Neutrophil (primary cell): Measurements from ENCODE around the gene PPP6R1.

Experiments used
- H3K27ac ChIP-seq: fragments of 200-600 bp; sonication (generic); 2 replicates; pipeline ENCODE4 v1.5.1; 2016; ENCODE audit warnings: mild to moderate bottlenecking, moderate library complexity
- H3K27me3 ChIP-seq: fragments of 200-600 bp; sonication (generic); 2 replicates; pipeline ENCODE4 v1.6.0; 2016; ENCODE audit warnings: mild to moderate bottlenecking
- H3K36me3 ChIP-seq: fragments of 200-600 bp; sonication (generic); 2 replicates; pipeline ENCODE4 v1.5.1; 2017
- H3K4me1 ChIP-seq, 2 experiments: fragments of 200-600 bp in 1 of 2; sonication (generic) in 1 of 2; 1 replicate in 1 of 2; 2 replicates in 1 of 2; pipeline versions ENCODE4 v1.5.1 to v1.6.1; 2013 to 2016; ENCODE audit warnings: low read depth in 1 of 2, low read length in 1 of 2, mild to moderate bottlenecking in 1 of 2, moderate library complexity in 1 of 2; ENCODE audit not compliant: control insufficient read depth in 1 of 2, insufficient read depth in 1 of 2
- H3K4me3 ChIP-seq, 2 experiments: fragments of 200-600 bp in 1 of 2; sonication (generic) in 1 of 2; 1 replicate in 1 of 2; 2 replicates in 1 of 2; pipeline ENCODE4 v1.5.1; 2013 to 2016; ENCODE audit warnings: low read depth in 1 of 2, low read length in 1 of 2, mild to moderate bottlenecking in 1 of 2, moderate library complexity in 1 of 2
- H3K9me3 ChIP-seq: fragments of 200-600 bp; sonication (generic); 2 replicates; pipeline ENCODE4 v1.5.1; 2016
- TF ChIP-seq, protein P1 (sequence below): fragments of 200-600 bp; sonication (generic); IDR thresholded peaks from 2 replicates; pipeline ENCODE4 v1.5.1; 2016; ENCODE audit warnings: antibody characterized with exemption

PPP6R1 gene

DNA sequence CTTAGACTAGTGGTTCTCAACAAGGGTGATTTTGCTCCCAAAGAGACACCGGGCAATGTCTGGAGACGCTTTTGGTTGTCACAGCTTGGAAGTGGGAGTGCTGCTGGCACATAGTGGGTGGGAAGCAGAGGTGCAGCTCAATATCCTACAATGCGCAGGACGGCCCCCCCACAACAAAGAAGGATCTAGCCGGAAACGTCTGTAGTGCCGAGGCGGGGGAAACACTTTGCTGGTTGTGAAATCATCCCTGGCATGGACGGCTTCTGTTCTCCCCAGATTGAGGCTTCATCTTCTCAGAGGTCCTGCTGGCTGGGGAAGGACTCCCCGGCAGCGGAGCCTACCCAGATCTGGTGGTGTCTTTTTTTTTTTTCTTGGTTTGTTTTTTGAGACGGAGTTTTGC is 65.3 kb downstream of the PPP6R1 start:
- H3K4me3 ChIP-seq, result no peak overlapping the region
- peaks cover 37% of the 10 kb centered on the region for H3K27me3 ChIP-seq
- no peaks in the 10 kb centered on the region for H3K9me3 ChIP-seq
- H3K36me3 ChIP-seq, result no peaks in the 10 kb centered on the region
- no peaks in the 10 kb centered on the region for H3K4me1 ChIP-seq
- TF ChIP-seq, protein P1, sequence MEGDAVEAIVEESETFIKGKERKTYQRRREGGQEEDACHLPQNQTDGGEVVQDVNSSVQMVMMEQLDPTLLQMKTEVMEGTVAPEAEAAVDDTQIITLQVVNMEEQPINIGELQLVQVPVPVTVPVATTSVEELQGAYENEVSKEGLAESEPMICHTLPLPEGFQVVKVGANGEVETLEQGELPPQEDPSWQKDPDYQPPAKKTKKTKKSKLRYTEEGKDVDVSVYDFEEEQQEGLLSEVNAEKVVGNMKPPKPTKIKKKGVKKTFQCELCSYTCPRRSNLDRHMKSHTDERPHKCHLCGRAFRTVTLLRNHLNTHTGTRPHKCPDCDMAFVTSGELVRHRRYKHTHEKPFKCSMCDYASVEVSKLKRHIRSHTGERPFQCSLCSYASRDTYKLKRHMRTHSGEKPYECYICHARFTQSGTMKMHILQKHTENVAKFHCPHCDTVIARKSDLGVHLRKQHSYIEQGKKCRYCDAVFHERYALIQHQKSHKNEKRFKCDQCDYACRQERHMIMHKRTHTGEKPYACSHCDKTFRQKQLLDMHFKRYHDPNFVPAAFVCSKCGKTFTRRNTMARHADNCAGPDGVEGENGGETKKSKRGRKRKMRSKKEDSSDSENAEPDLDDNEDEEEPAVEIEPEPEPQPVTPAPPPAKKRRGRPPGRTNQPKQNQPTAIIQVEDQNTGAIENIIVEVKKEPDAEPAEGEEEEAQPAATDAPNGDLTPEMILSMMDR, result no peak
- H3K27ac ChIP-seq, result no peak overlapping the region

DNA sequence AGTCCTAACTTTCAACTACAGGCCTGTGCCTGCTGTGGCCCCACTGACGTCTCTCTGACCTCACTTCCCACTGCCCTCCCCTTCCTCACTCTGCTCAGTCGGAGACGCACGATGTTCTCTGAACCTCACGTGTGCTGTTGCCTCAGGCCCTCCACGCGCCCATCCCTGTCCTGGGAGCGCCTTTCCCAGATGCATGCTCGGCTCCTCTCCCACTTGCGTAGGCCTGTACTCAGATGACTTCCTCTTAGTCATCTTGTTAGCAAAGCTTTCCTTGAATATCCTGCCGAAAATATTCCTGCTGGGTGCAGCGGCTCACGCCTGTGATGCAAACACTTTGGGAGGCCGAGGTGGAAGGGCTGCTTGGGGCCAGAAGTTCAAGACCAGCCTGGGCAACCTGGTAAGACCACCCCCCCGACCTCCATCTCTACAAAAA is 69.4 kb downstream of the PPP6R1 start:
- Histone ChIP-seq H3K27ac (no peak overlapping the region), H3K4me1 (no peaks in the 10 kb centered on the region), H3K4me3 (no peak overlapping the region), H3K27me3 (peaks cover 33% of the 10 kb centered on the region), H3K36me3 (no peaks in the 10 kb centered on the region), H3K9me3 (no peaks in the 10 kb centered on the region)
- TF ChIP-seq, protein P1, result no peak

DNA sequence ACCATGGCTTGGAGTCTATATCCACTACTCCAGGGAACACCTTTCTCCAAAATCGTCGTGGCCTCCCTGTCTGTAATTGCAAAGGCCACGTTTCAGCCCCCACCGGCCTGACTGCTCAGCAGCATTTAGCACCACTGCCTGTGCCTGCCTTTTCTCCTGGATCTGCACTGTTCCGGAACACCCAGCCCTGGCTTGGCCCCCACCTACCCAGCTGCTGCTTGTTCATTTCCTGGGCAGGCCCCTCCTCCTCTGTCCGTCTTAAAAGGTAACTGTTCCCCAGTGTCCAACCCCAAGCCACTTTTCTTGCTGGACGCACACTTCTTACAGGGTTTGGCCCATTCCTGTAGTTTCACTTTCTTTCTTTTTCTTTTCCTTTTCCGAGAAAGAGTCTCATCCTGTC is 70.2 kb downstream of the PPP6R1 start:
- no peaks in the 10 kb centered on the region for H3K9me3 ChIP-seq
- peaks cover 28% of the 10 kb centered on the region for H3K27me3 ChIP-seq
- H3K36me3 ChIP-seq, result no peaks in the 10 kb centered on the region
- TF ChIP-seq, protein P1, result no peak
- no peaks in the 10 kb centered on the region for H3K4me1 ChIP-seq
- H3K27ac ChIP-seq, result no peak overlapping the region
- no peak overlapping the region for H3K4me3 ChIP-seq

DNA sequence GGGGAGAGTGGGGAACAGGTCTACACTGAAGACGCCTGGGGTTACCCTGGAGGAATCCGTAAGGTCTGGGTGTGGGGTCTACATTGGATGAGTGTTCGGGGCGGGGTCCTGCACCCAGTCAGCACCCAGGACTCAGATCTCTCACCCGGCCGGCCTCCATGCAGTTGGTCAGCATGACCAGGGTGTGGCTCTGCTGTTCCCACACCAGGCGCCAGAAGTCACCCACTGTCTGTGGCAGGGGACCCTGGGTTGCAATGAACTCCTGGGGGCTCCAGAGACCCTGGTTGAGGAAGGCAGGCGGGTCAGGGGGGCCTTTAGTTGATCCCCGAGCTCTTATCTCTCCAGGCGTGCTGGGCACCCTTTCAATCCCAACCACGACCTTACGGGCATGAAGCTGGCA is 72.7 kb downstream of the PPP6R1 start:
- TF ChIP-seq, protein P1, result no peak
- no peak overlapping the region for H3K27ac ChIP-seq
- H3K4me3 ChIP-seq, result no peak overlapping the region
- no peaks in the 10 kb centered on the region for H3K4me1 ChIP-seq
- no peaks in the 10 kb centered on the region for H3K9me3 ChIP-seq
- H3K27me3 ChIP-seq, result peaks cover 30% of the 10 kb centered on the region
- no peaks in the 10 kb centered on the region for H3K36me3 ChIP-seq

DNA sequence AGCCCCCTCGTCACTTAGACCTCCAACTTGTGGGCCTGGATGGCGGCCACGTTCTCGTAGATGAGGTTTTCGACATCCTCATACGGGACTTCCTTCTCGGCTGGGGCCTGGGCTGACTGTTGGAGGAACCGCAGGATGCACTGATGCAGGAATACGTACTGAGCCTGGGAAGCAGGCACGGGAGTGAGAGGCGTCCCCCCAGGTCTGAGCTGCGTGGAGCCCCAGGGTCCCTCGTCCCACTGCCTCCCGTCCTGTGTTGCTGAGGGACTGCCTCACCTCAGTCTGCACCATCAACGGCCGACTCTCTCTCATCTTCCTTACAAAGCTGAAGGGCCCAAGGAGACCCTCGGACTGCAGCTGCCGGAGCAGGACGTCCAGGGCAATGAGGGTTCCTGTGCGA is 77.1 kb downstream of the PPP6R1 start:
- Histone ChIP-seq H3K27ac (no peak overlapping the region), H3K4me1 (no peaks in the 10 kb centered on the region), H3K9me3 (no peaks in the 10 kb centered on the region), H3K27me3 (peaks cover 69% of the 10 kb centered on the region), H3K4me3 (no peak overlapping the region), H3K36me3 (no peaks in the 10 kb centered on the region)
- TF ChIP-seq, protein P1, result no peak
